ENCODE results near the gene SUGP2. TPM values are rescaled to one million over a fixed set of nuclear protein-coding genes. Genes with fewer than 3 reads are reported as not detected.

The SUGP2 gene
- total RNA-seq, 1 donor from 2014 or later = 123 TPM

- H3K36me3 Mint-ChIP-seq = no peaks in the 10 kb centered on the region
- Histone ChIP-seq H3K36me3 (no peaks in the 10 kb centered on the region), H3K4me2 (no peak overlapping the region), H4K20me1 (ENCODE audit: low read depth) (no peaks in the 10 kb centered on the region), H3K27me3 (peaks cover 41% of the 10 kb centered on the region), H3F3A (ENCODE audit: low read depth) (peaks cover 27% of the 10 kb centered on the region), H3K9ac (no peak overlapping the region), H2AFZ (replicated peaks) (no peak overlapping the region), H3K4me3 (no peak overlapping the region), H3K9me3 (ENCODE audit: low read depth) (no peaks in the 10 kb centered on the region), H3K4me1 (peaks cover 15% of the 10 kb centered on the region), H3K27ac (no peak overlapping the region), H3K79me2 (ENCODE audit: low read depth) (no peaks in the 10 kb centered on the region)
- H3K4me3 Mint-ChIP-seq = no peak overlapping the region
- H3K27ac Mint-ChIP-seq = peak overlapping the region; percentile 33
- peaks cover 27% of the 10 kb centered on the region for H3K4me1 Mint-ChIP-seq
- DNase-seq (ENCODE audit: low spot score) = no peak
- peaks cover 7% of the 10 kb centered on the region for H3K27me3 Mint-ChIP-seq (ENCODE audit: insufficient read depth, low read depth)
- H3K9me3 Mint-ChIP-seq = no peaks in the 10 kb centered on the region
- no peak for TF ChIP-seq CTCF (IDR thresholded peaks at IDR 0.05)
- TF ChIP-seq EZH2 (IDR thresholded peaks at IDR 0.05) = no peak
- TF ChIP-seq EZH2phosphoT487 (IDR thresholded peaks at IDR 0.05) = no peak
Measured at GRCh38 chr19:18984251-18984650, 49.1 kb downstream of the SUGP2 start.

- Histone ChIP-seq H3K4me2 (no peak overlapping the region), H3K9ac (no peak overlapping the region), H3K79me2 (ENCODE audit: low read depth) (no peaks in the 10 kb centered on the region), H3K9me3 (ENCODE audit: low read depth) (no peaks in the 10 kb centered on the region), H3K27me3 (peaks cover 36% of the 10 kb centered on the region), H3F3A (ENCODE audit: low read depth) (peaks cover 34% of the 10 kb centered on the region), H3K4me3 (no peak overlapping the region), H3K36me3 (no peaks in the 10 kb centered on the region), H3K4me1 (peaks cover 15% of the 10 kb centered on the region), H2AFZ (replicated peaks) (no peak overlapping the region), H4K20me1 (ENCODE audit: low read depth) (no peaks in the 10 kb centered on the region), H3K27ac (no peak overlapping the region)
- no peak for DNase-seq (ENCODE audit: low spot score)
- Mint-ChIP-seq H3K4me1 (peaks cover 36% of the 10 kb centered on the region), H3K36me3 (no peaks in the 10 kb centered on the region), H3K9me3 (no peaks in the 10 kb centered on the region), H3K4me3 (no peak overlapping the region), H3K27me3 (ENCODE audit: insufficient read depth, low read depth) (peaks cover 11% of the 10 kb centered on the region), H3K27ac (no peak overlapping the region)
- TF ChIP-seq EZH2phosphoT487 (IDR thresholded peaks at IDR 0.05) (no peak), CTCF (IDR thresholded peaks at IDR 0.05) (no peak), EZH2 (IDR thresholded peaks at IDR 0.05) (no peak)
Measured at GRCh38 chr19:18982669-18983068, 50.6 kb downstream of the SUGP2 start.

- Mint-ChIP-seq H3K36me3 (no peaks in the 10 kb centered on the region), H3K27me3 (ENCODE audit: insufficient read depth, low read depth) (peaks cover 10% of the 10 kb centered on the region), H3K4me3 (no peak overlapping the region), H3K9me3 (no peaks in the 10 kb centered on the region), H3K4me1 (peaks cover 25% of the 10 kb centered on the region), H3K27ac (peak overlapping the region; percentile 33)
- Histone ChIP-seq H3K9ac (no peak overlapping the region), H3K4me2 (no peak overlapping the region), H3K36me3 (no peaks in the 10 kb centered on the region), H3K4me3 (no peak overlapping the region), H2AFZ (replicated peaks) (no peak overlapping the region), H3K27ac (no peak overlapping the region), H3K4me1 (peaks cover 9% of the 10 kb centered on the region), H4K20me1 (ENCODE audit: low read depth) (no peaks in the 10 kb centered on the region), H3K9me3 (ENCODE audit: low read depth) (no peaks in the 10 kb centered on the region), H3K27me3 (peaks cover 30% of the 10 kb centered on the region), H3K79me2 (ENCODE audit: low read depth) (no peaks in the 10 kb centered on the region), H3F3A (ENCODE audit: low read depth) (peaks cover 20% of the 10 kb centered on the region)
- TF ChIP-seq EZH2 (IDR thresholded peaks at IDR 0.05) (no peak), EZH2phosphoT487 (IDR thresholded peaks at IDR 0.05) (no peak), CTCF (IDR thresholded peaks at IDR 0.05) (no peak)
- no peak for DNase-seq (ENCODE audit: low spot score)
Measured at GRCh38 chr19:18980432-18981020, 52.8 kb downstream of the SUGP2 start.
